ENCODE data around the gene KCNH5.

DNA sequence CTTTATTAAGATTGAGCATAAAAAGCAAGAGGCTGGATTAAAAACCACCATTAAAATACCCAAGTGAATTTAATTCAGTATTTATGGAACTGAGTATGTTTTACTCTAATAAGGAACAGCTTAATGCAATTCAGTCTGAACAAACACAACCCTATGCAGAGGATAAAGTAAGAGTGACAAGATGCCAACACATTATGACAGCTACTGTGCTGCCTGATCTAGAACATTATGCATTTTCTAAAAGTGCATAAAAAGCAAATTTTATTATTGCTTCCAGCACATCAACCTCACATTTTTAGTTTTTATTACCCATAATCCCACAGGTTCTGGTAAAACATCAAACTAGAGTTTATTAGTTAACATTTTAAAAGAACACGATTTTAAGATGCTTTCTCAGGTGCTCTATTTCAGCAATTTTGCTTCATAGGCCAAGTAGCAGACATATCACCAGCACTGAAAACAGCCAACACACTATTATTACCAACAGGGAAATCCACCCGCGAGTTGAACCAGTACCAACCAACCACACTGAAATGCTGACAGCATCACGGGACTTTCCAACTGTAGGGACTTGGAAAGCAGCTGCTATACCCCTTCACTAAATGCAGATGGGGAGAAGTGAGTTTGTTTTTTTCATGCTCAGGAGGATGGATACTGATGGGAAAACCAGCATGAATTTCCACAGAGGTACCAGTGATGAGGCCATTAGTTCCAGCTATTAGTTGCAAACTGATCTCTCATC is 372.1 kb downstream of the KCNH5 start:
- TF ChIP-seq, protein P1, sequence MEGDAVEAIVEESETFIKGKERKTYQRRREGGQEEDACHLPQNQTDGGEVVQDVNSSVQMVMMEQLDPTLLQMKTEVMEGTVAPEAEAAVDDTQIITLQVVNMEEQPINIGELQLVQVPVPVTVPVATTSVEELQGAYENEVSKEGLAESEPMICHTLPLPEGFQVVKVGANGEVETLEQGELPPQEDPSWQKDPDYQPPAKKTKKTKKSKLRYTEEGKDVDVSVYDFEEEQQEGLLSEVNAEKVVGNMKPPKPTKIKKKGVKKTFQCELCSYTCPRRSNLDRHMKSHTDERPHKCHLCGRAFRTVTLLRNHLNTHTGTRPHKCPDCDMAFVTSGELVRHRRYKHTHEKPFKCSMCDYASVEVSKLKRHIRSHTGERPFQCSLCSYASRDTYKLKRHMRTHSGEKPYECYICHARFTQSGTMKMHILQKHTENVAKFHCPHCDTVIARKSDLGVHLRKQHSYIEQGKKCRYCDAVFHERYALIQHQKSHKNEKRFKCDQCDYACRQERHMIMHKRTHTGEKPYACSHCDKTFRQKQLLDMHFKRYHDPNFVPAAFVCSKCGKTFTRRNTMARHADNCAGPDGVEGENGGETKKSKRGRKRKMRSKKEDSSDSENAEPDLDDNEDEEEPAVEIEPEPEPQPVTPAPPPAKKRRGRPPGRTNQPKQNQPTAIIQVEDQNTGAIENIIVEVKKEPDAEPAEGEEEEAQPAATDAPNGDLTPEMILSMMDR (IDR thresholded peaks at IDR 0.05) = no peak
- TF ChIP-seq EP300 (IDR thresholded peaks at IDR 0.05) = no peak
- TF ChIP-seq MAZ (IDR thresholded peaks at IDR 0.05; ENCODE audit: borderline replicate concordance, low read depth, low read length) = no peak
- TF ChIP-seq TFCP2L1 (CRISPR knock-in tag; IDR thresholded peaks at IDR 0.05) = no peak
- TF ChIP-seq NPAS2 (CRISPR knock-in tag; IDR thresholded peaks at IDR 0.05; ENCODE audit: borderline replicate concordance) = no peak
- no peak for TF ChIP-seq CHD2 (IDR thresholded peaks at IDR 0.05; ENCODE audit: low read length, partially characterized antibody)
- no peak for TF ChIP-seq TP53 (CRISPR knock-in tag; IDR thresholded peaks at IDR 0.05)
- no peak for TF ChIP-seq POLR2A (IDR thresholded peaks at IDR 0.05; ENCODE audit: low read length)
- TF ChIP-seq, protein P2, sequence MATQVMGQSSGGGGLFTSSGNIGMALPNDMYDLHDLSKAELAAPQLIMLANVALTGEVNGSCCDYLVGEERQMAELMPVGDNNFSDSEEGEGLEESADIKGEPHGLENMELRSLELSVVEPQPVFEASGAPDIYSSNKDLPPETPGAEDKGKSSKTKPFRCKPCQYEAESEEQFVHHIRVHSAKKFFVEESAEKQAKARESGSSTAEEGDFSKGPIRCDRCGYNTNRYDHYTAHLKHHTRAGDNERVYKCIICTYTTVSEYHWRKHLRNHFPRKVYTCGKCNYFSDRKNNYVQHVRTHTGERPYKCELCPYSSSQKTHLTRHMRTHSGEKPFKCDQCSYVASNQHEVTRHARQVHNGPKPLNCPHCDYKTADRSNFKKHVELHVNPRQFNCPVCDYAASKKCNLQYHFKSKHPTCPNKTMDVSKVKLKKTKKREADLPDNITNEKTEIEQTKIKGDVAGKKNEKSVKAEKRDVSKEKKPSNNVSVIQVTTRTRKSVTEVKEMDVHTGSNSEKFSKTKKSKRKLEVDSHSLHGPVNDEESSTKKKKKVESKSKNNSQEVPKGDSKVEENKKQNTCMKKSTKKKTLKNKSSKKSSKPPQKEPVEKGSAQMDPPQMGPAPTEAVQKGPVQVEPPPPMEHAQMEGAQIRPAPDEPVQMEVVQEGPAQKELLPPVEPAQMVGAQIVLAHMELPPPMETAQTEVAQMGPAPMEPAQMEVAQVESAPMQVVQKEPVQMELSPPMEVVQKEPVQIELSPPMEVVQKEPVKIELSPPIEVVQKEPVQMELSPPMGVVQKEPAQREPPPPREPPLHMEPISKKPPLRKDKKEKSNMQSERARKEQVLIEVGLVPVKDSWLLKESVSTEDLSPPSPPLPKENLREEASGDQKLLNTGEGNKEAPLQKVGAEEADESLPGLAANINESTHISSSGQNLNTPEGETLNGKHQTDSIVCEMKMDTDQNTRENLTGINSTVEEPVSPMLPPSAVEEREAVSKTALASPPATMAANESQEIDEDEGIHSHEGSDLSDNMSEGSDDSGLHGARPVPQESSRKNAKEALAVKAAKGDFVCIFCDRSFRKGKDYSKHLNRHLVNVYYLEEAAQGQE (IDR thresholded peaks at IDR 0.05) = no peak
- TF ChIP-seq HOXA7 (CRISPR knock-in tag; IDR thresholded peaks at IDR 0.05) = no peak
- no peak for TF ChIP-seq RAD21 (conservative IDR thresholded peaks at IDR 0.05 in 1 of 2, IDR thresholded peaks at IDR 0.05 in 1 of 2)
- no peak for TF ChIP-seq JUN (IDR thresholded peaks at IDR 0.05)
- no peak for TF ChIP-seq RFX5 (IDR thresholded peaks at IDR 0.05)
- TF ChIP-seq, protein P3, sequence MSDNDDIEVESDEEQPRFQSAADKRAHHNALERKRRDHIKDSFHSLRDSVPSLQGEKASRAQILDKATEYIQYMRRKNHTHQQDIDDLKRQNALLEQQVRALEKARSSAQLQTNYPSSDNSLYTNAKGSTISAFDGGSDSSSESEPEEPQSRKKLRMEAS (IDR thresholded peaks at IDR 0.05) = no peak

All from A549 (cell line).